ENCODE measurements around the gene PCOLCE2. TPM values are rescaled to one million over a fixed set of nuclear protein-coding genes. Genes with fewer than 3 reads are reported as not detected.

The PCOLCE2 gene
- total RNA-seq, 1 experiment from 2014 or later, result 4.4 TPM

- BruUV-seq (replicated peaks), result no TSS peak
- intact Hi-C loops (cut with micrococcal nuclease), result loop anchor here (5.0 kb wide), 1 partner anchor 338 kb away; no protein-coding TSS in a partner anchor
- H3K9me2 ChIP-seq (ENCODE audit: insufficient read depth), result no peaks in the 10 kb centered on the region
- no peak overlapping the region for H3K27ac ChIP-seq (ENCODE audit: low read depth, low read length)
- RAD21 ChIA-PET (ENCODE audit: low non-redundant PET in 1 of 2, low total read pairs in 2 of 2, uncharacterized antibody in 2 of 2, unreplicated experiment in 2 of 2), result no interaction called here
- H3K4me1 ChIP-seq (ENCODE audit: control insufficient read depth in 1 of 2, insufficient read depth in 2 of 2, low read length in 2 of 2), result peaks cover 0 to 4% of the 10 kb centered on the region in 2 experiments; a peak in 1 of 4 replicates
- H3K4me3 ChIP-seq (replicated peaks in 1 of 2; ENCODE audit: low read depth in 1 of 2, low read length in 2 of 2), result no peak overlapping the region
- H3K36me3 ChIP-seq (ENCODE audit: control insufficient read depth in 1 of 2, insufficient read depth in 2 of 2, low read length in 2 of 2), result no peaks in the 10 kb centered on the region
- H3K9ac ChIP-seq (ENCODE audit: low read length), result no peak overlapping the region
- no peak overlapping the region for H3K4me2 ChIP-seq (ENCODE audit: low read length)
- no peak for TF ChIP-seq REST (IDR thresholded peaks at IDR 0.05; ENCODE audit: low read depth)
- no peak for TF ChIP-seq TCF7L2 (IDR thresholded peaks at IDR 0.05; ENCODE audit: borderline replicate concordance, extremely low read depth, insufficient read depth, insufficient read length)
- TF ChIP-seq EGR1 (IDR thresholded peaks at IDR 0.05; ENCODE audit: low read depth), result no peak
- no peak for TF ChIP-seq ATF3 (IDR thresholded peaks at IDR 0.05)
- TF ChIP-seq POLR2AphosphoS5 (IDR thresholded peaks at IDR 0.05; ENCODE audit: low read depth, low read length), result no peak
- TF ChIP-seq FOSL1 (IDR thresholded peaks at IDR 0.05; ENCODE audit: low read depth), result no peak
- no peak for TF ChIP-seq CBX3 (IDR thresholded peaks at IDR 0.05; ENCODE audit: low read depth)
- POLR2A ChIA-PET, result no interaction called here
- DNase-seq (ENCODE audit: low read depth, low spot score), result no peak
- H2AFZ ChIP-seq (ENCODE audit: low read depth, low read length, poor library complexity, severe bottlenecking), result no peak overlapping the region
- ATAC-seq, result no peak
- peaks cover 0 to 5% of the 10 kb centered on the region in 2 experiments; a peak in 1 of 4 replicates for H3K9me3 ChIP-seq (ENCODE audit: control insufficient read depth in 1 of 2, insufficient read depth in 1 of 2, low read depth in 1 of 2, low read length in 2 of 2)
- H4K20me1 ChIP-seq (ENCODE audit: insufficient read depth), result no peaks in the 10 kb centered on the region
- CTCF ChIA-PET, result no interaction called here
- no peaks in the 10 kb centered on the region for H3K27me3 ChIP-seq (ENCODE audit: insufficient read depth, low read length)
- no peaks in the 10 kb centered on the region for H3K79me2 ChIP-seq (ENCODE audit: insufficient read depth, low read length)
These were observed 36.3 kb upstream of the PCOLCE2 start for GRCh38 chr3:142925140-142925539.

All from HCT116 (cell line).